Measurements from ENCODE around the gene TASOR2. TPM values are rescaled to one million over a fixed set of nuclear protein-coding genes. Genes with fewer than 3 reads are reported as not detected.

TASOR2 gene
- total and polyA plus RNA-seq, 2 of the 4 experiments (the other 2 are of a cell fraction) = 19.4 to 53.6 TPM

GRCh38 chr10:5683065-5683464 is 1.6 kb upstream of the TASOR2 start:
- no peak for ATAC-seq (ENCODE audit: low read depth)
- Histone ChIP-seq H4K91ac (ENCODE audit: insufficient read depth, low read depth, low read length) (no peak overlapping the region), H2BK15ac (ENCODE audit: low read depth, low read length) (no peak overlapping the region), H3K56ac (ENCODE audit: extremely low read depth, insufficient read depth, low read length) (no peak overlapping the region), H2AFZ (replicated peaks; ENCODE audit: low read length, poor library complexity) (no peak overlapping the region), H2BK5ac (ENCODE audit: low read depth, low read length, poor library complexity, severe bottlenecking) (no peak overlapping the region), H2BK120ac (ENCODE audit: low read depth, low read length) (no peak overlapping the region), H3K27me3 (ENCODE audit: control insufficient read depth, insufficient read depth, low read length) (peaks cover 5% of the 10 kb centered on the region; the same call in 1 of the 2 replicates), H4K8ac (ENCODE audit: low read depth in 2 of 2, low read length in 2 of 2) (no peak overlapping the region), H3K4ac (ENCODE audit: low read depth, low read length) (no peak overlapping the region), H3K23ac (ENCODE audit: low read depth, low read length) (no peak overlapping the region), H3K4me3 (ENCODE audit: insufficient read depth, low read depth, low read length) (no peak overlapping the region), H4K20me1 (ENCODE audit: insufficient read depth, low read length) (peaks cover 14% of the 10 kb centered on the region; the same call in 1 of the 2 replicates), H4K5ac (ENCODE audit: low read depth, low read length) (no peak overlapping the region), H3K4me2 (ENCODE audit: low read depth, low read length) (no peak overlapping the region), H3K36me3 (ENCODE audit: control insufficient read depth, insufficient read depth, low read length) (no peaks in the 10 kb centered on the region), H3K79me1 (ENCODE audit: low read depth in 1 of 2, low read length in 2 of 2) (peaks cover 0 to 10% of the 10 kb centered on the region in 2 experiments; a peak in 2 of 4 replicates), H3K18ac (ENCODE audit: low read depth, low read length) (no peak overlapping the region), H2AK9ac (replicated peaks; ENCODE audit: low read depth, low read length, poor library complexity) (no peak overlapping the region), H3K4me1 (ENCODE audit: control insufficient read depth, insufficient read depth, low read length) (no peaks in the 10 kb centered on the region), H3K14ac (replicated peaks; ENCODE audit: low read depth, low read length) (no peak overlapping the region), H3K9me3 (ENCODE audit: control insufficient read depth, insufficient read depth, low read length) (no peaks in the 10 kb centered on the region), H2BK20ac (ENCODE audit: low read depth, low read length) (no peak overlapping the region), H3K9ac (ENCODE audit: low read depth, low read length) (no peak overlapping the region), H3K27ac (ENCODE audit: insufficient read depth, low read length) (no peak overlapping the region), H2AK5ac (ENCODE audit: low read depth, low read length) (no peak overlapping the region), H3K9me1 (ENCODE audit: insufficient read depth, low read length) (no peaks in the 10 kb centered on the region)
- no TSS peak for BruUV-seq (replicated peaks)
- WGBS, 2 experiments (ENCODE audit: extremely low coverage in 2 of 2, insufficient read length in 1 of 2) = no CpG with 5 or more reads among the region's 3 CpGs
- DNase-seq = no peak
- in situ Hi-C loops (cut with MboI; ENCODE audit: low sequenced_read_pairs) = loop anchor here (10.0 kb wide), 1 partner anchor 202 kb away; the partner anchor contains the start of gene ANKRD16
- CTCF ChIA-PET = interaction anchor here (1.0 kb wide), 1 partner anchor 53 kb away, joined by 3 read pairs; no protein-coding TSS in a partner anchor
- intact Hi-C loops (cut with micrococcal nuclease) = no loop called here
- POLR2A ChIA-PET (ENCODE audit: unreplicated experiment) = no interaction called here
- dilution Hi-C loops (cut with HindIII; ENCODE audit: low sequenced_read_pairs, unreplicated experiment) = no loop called here
- TF ChIP-seq BHLHE40 (IDR thresholded peaks at IDR 0.05; ENCODE audit: low read depth, low read length) (no peak), MAFK (IDR thresholded peaks at IDR 0.05; ENCODE audit: low read depth, low read length) (no peak), CHD1 (IDR thresholded peaks at IDR 0.05; ENCODE audit: low read depth, low read length) (no peak), SMC3 (IDR thresholded peaks at IDR 0.05; ENCODE audit: low read depth, low read length) (no peak), ELK1 (IDR thresholded peaks at IDR 0.05; ENCODE audit: borderline replicate concordance, low read depth, low read length) (no peak), RAD21 (IDR thresholded peaks at IDR 0.05; ENCODE audit: low read length) (no peak), FOS (IDR thresholded peaks at IDR 0.05; ENCODE audit: low read depth, low read length) (no peak), CEBPB (IDR thresholded peaks at IDR 0.05; ENCODE audit: low read depth, low read length) (no peak), NFE2L2 (IDR thresholded peaks at IDR 0.05; ENCODE audit: low read depth, low read length) (no peak), RFX5 (IDR thresholded peaks at IDR 0.05; ENCODE audit: low read depth, low read length) (no peak), MAZ (IDR thresholded peaks at IDR 0.05; ENCODE audit: borderline replicate concordance, low read depth, low read length) (no peak), USF2 (IDR thresholded peaks at IDR 0.05; ENCODE audit: low read depth, low read length) (no peak), POLR2A (IDR thresholded peaks at IDR 0.05; ENCODE audit: low read depth, low read length) (no peak), MXI1 (IDR thresholded peaks at IDR 0.05; ENCODE audit: borderline replicate concordance, low read depth, low read length) (no peak), CTCF (conservative IDR thresholded peaks at IDR 0.05; ENCODE audit: low read depth, low read length) (no peak), RCOR1 (IDR thresholded peaks at IDR 0.05; ENCODE audit: insufficient replicate concordance, low read length) (no peak)
